Suprapubic skin (tissue), 4 donors: Measurements from ENCODE around the gene DNAH1.

ENCODE experiments used
- EP300 ChIP-seq: sonication (generic); formaldehyde crosslinking; IDR thresholded peaks from one replicate; pipeline ENCODE4 v1.6.1; 2017; ENCODE audit warnings: antibody characterized with exemption
- POLR2A ChIP-seq, 2 donors: fragments of 450-650 bp; IDR thresholded peaks; one replicate each; pipeline ENCODE4 v1.6.1; 2017; ENCODE audit warnings: antibody characterized with exemption in 2 of 2, mild to moderate bottlenecking in 2 of 2, moderate library complexity in 2 of 2
- POLR2AphosphoS5 ChIP-seq, 3 donors: sonication (generic); formaldehyde crosslinking; IDR thresholded peaks; one replicate each; pipeline ENCODE4 v1.6.1; 2017; ENCODE audit warnings: antibody characterized with exemption in 3 of 3
- TF ChIP-seq, protein P1 (sequence below), 2 donors: fragments of 200-600 bp in 1 of 2; fragments of 450-650 bp in 1 of 2; sonication (generic) in 1 of 2; IDR thresholded peaks; one replicate each; pipeline ENCODE4 v1.5.1; 2016 to 2019; ENCODE audit warnings: antibody characterized with exemption in 2 of 2, mild to moderate bottlenecking in 1 of 2, moderate library complexity in 1 of 2

- TF ChIP-seq, protein P1, sequence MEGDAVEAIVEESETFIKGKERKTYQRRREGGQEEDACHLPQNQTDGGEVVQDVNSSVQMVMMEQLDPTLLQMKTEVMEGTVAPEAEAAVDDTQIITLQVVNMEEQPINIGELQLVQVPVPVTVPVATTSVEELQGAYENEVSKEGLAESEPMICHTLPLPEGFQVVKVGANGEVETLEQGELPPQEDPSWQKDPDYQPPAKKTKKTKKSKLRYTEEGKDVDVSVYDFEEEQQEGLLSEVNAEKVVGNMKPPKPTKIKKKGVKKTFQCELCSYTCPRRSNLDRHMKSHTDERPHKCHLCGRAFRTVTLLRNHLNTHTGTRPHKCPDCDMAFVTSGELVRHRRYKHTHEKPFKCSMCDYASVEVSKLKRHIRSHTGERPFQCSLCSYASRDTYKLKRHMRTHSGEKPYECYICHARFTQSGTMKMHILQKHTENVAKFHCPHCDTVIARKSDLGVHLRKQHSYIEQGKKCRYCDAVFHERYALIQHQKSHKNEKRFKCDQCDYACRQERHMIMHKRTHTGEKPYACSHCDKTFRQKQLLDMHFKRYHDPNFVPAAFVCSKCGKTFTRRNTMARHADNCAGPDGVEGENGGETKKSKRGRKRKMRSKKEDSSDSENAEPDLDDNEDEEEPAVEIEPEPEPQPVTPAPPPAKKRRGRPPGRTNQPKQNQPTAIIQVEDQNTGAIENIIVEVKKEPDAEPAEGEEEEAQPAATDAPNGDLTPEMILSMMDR (IDR thresholded peaks at IDR 0.05): peak; percentile 62 to 77
- TF ChIP-seq POLR2AphosphoS5 (IDR thresholded peaks at IDR 0.05) (no peak), POLR2A (IDR thresholded peaks at IDR 0.05) (no peak), EP300 (no peak)
Measured at GRCh38 chr3:52444860-52445793, 129.0 kb downstream of the DNAH1 start, which contains the start of gene SEMA3G.
